IPS-18c (cell line): ENCODE results near the gene MTARC1.

Experiments used
- H3K4me3 ChIP-seq: 2 replicates; pipeline ENCODE4 v1.7.0; 2013; ENCODE audit warnings: low read depth, mild to moderate bottlenecking, low read length, moderate library complexity; ENCODE audit not compliant: insufficient read depth
- H3K9me3 ChIP-seq: one replicate; pipeline ENCODE4 v1.6.1; 2013; ENCODE audit warnings: mild to moderate bottlenecking, low read length, moderate library complexity; ENCODE audit not compliant: control insufficient read depth, insufficient read depth

Gene MTARC1

GRCh38 chr1:220791956-220792355 lies 5.2 kb downstream of the MTARC1 start:
- Histone ChIP-seq H3K4me3 (no peak overlapping the region), H3K9me3 (no peaks in the 10 kb centered on the region)

GRCh38 chr1:220796530-220796929 lies 9.8 kb downstream of the MTARC1 start:
- H3K4me3 ChIP-seq: no peak overlapping the region
- no peaks in the 10 kb centered on the region for H3K9me3 ChIP-seq

- no peaks in the 10 kb centered on the region for H3K9me3 ChIP-seq
- no peak overlapping the region for H3K4me3 ChIP-seq
These were observed 10.3 kb downstream of the MTARC1 start for GRCh38 chr1:220797044-220797443.

- no peak overlapping the region for H3K4me3 ChIP-seq
- no peaks in the 10 kb centered on the region for H3K9me3 ChIP-seq
These were observed 10.8 kb downstream of the MTARC1 start for GRCh38 chr1:220797553-220797952.

GRCh38 chr1:220798338-220798737 lies 11.6 kb downstream of the MTARC1 start:
- no peaks in the 10 kb centered on the region for H3K9me3 ChIP-seq
- H3K4me3 ChIP-seq: no peak overlapping the region

- Histone ChIP-seq H3K9me3 (no peaks in the 10 kb centered on the region), H3K4me3 (no peak overlapping the region)
These were observed 13.5 kb downstream of the MTARC1 start for GRCh38 chr1:220800262-220800661.

GRCh38 chr1:220803401-220804201 lies 16.9 kb downstream of the MTARC1 start:
- Histone ChIP-seq H3K9me3 (no peaks in the 10 kb centered on the region), H3K4me3 (no peak overlapping the region)

GRCh38 chr1:220804202-220804586 lies 17.5 kb downstream of the MTARC1 start:
- Histone ChIP-seq H3K9me3 (no peaks in the 10 kb centered on the region), H3K4me3 (no peak overlapping the region)

GRCh38 chr1:220806408-220806807 lies 19.7 kb downstream of the MTARC1 start:
- Histone ChIP-seq H3K9me3 (no peaks in the 10 kb centered on the region), H3K4me3 (no peak overlapping the region)

GRCh38 chr1:220807726-220808125 lies 21.0 kb downstream of the MTARC1 start:
- Histone ChIP-seq H3K9me3 (no peaks in the 10 kb centered on the region), H3K4me3 (no peak overlapping the region)

- Histone ChIP-seq H3K4me3 (no peak overlapping the region), H3K9me3 (no peaks in the 10 kb centered on the region)
These were observed 21.9 kb downstream of the MTARC1 start for GRCh38 chr1:220808345-220809186.

GRCh38 chr1:220809187-220809550 lies 22.5 kb downstream of the MTARC1 start:
- H3K9me3 ChIP-seq: no peaks in the 10 kb centered on the region
- H3K4me3 ChIP-seq: no peak overlapping the region

GRCh38 chr1:220809704-220810103 lies 23.0 kb downstream of the MTARC1 start:
- Histone ChIP-seq H3K9me3 (no peaks in the 10 kb centered on the region), H3K4me3 (no peak overlapping the region)

GRCh38 chr1:220810179-220810653 lies 23.5 kb downstream of the MTARC1 start:
- Histone ChIP-seq H3K9me3 (no peaks in the 10 kb centered on the region), H3K4me3 (peak overlapping the region; percentile 29; the same call in 1 of the 2 replicates)

- no peaks in the 10 kb centered on the region for H3K9me3 ChIP-seq
- no peak overlapping the region for H3K4me3 ChIP-seq
These were observed 24.2 kb downstream of the MTARC1 start for GRCh38 chr1:220810963-220811362.

GRCh38 chr1:220811695-220812094 lies 25.0 kb downstream of the MTARC1 start:
- Histone ChIP-seq H3K9me3 (no peaks in the 10 kb centered on the region), H3K4me3 (no peak overlapping the region)

- Histone ChIP-seq H3K4me3 (no peak overlapping the region), H3K9me3 (no peaks in the 10 kb centered on the region)
These were observed 25.6 kb downstream of the MTARC1 start for GRCh38 chr1:220812308-220812707.

- H3K4me3 ChIP-seq: no peak overlapping the region
These were observed 26.3 kb downstream of the MTARC1 start for GRCh38 chr1:220813013-220813412.

More at GRCh38 chr1:220813013-220813412, 26.3 kb downstream of the MTARC1 start:
- no peaks in the 10 kb centered on the region for H3K9me3 ChIP-seq
